Natural killer cell (primary cell): ENCODE measurements around the gene MRPL43. TPM values are rescaled to one million over a fixed set of nuclear protein-coding genes. Genes with fewer than 3 reads are reported as not detected.

Experiments used
- ATAC-seq, 3 donors: fragments of 150-1000 bp in 2 of 3; fragments of 200-7000 bp in 1 of 3; cut with Tn5 transposase; 1 replicate in 1 of 3; 2 replicates in 2 of 3; pipeline ENCODE4 v1.10.0; 2021; ENCODE audit warnings: mild to moderate bottlenecking in 2 of 3, moderate library complexity in 2 of 3
- DNase-seq, 2 donors: peaks; one replicate each; pipeline versions ENCODE4 v3.0.0 to v3.0.0-alpha.2; 2013 to 2021; ENCODE audit warnings: mixed read lengths in 1 of 2
- H3K27ac ChIP-seq: one replicate; pipeline ENCODE4 v1.5.1; 2013; ENCODE audit warnings: mild to moderate bottlenecking, low read length
- H3K27me3 ChIP-seq: one replicate; pipeline ENCODE4 v1.6.1; 2013; ENCODE audit warnings: low read length; ENCODE audit not compliant: control insufficient read depth, insufficient read depth
- H3K36me3 ChIP-seq: one replicate; pipeline ENCODE4 v1.6.1; 2013; ENCODE audit warnings: low read length; ENCODE audit not compliant: control insufficient read depth, insufficient read depth
- H3K4me1 ChIP-seq: one replicate; pipeline ENCODE4 v1.6.1; 2013; ENCODE audit warnings: low read length; ENCODE audit not compliant: control insufficient read depth, insufficient read depth
- H3K4me3 ChIP-seq: one replicate; pipeline ENCODE4 v1.5.1; 2013; ENCODE audit warnings: low read length
- H3K9me3 ChIP-seq: one replicate; pipeline ENCODE4 v1.6.1; 2013; ENCODE audit warnings: low read length; ENCODE audit not compliant: control insufficient read depth, insufficient read depth
- H3K27ac Mint-ChIP-seq, 2 donors: one replicate each; pipeline ENCODE4 v1.8.0; 2022; ENCODE audit warnings: mild to moderate bottlenecking in 2 of 2, mixed read lengths in 2 of 2, moderate library complexity in 1 of 2
- H3K27me3 Mint-ChIP-seq, 2 donors: one replicate each; pipeline ENCODE4 v1.8.0; 2022; ENCODE audit warnings: low read depth in 2 of 2, mixed read lengths in 2 of 2
- H3K36me3 Mint-ChIP-seq: one replicate; pipeline ENCODE4 v1.8.0; 2022; ENCODE audit warnings: mixed read lengths
- H3K4me1 Mint-ChIP-seq, 2 donors: one replicate each; pipeline ENCODE4 v1.8.0; 2022; ENCODE audit warnings: mixed read lengths in 2 of 2
- H3K4me3 Mint-ChIP-seq: one replicate; pipeline ENCODE4 v1.8.0; 2022; ENCODE audit warnings: mild to moderate bottlenecking, moderate library complexity, mixed read lengths
- H3K9me3 Mint-ChIP-seq, 2 donors: one replicate each; pipeline ENCODE4 v1.8.0; 2022; ENCODE audit warnings: mixed read lengths in 2 of 2
- CTCF ChIP-seq: fragments of 200-600 bp; IDR thresholded peaks from one replicate; pipeline ENCODE4 v1.8.0; 2022; ENCODE audit warnings: antibody characterized with exemption
- WGBS: methylation state at CpG from one replicate; pipeline ENCODE4 v1.1.7; 2013; ENCODE audit warnings: missing lambda C conversion rate; ENCODE audit not compliant: insufficient coverage; 5-methylcytosine and 5-hydroxymethylcytosine counted together
- intact Hi-C: fragments of 100-400 bp; cut with micrococcal nuclease; formaldehyde crosslinking; loops from one replicate; pipeline ENCODE4 v1.14.2; 2022
- total RNA-seq, 4 donors: library from RNA; stranded (reverse); fragments of 120-200 nt in 1 of 4; gene quantifications; one replicate each; pipeline versions ENCODE4 v1.2.3 to v1.2.4, GENCODE V29; 2013 to 2022

The MRPL43 gene
- total RNA-seq, 3 donors from 2014 or later (not counting 1 experiment from before 2014, with no cell fraction given), result 27.2 to 42.0 (median 33.1) TPM

GRCh38 chr10:100982916-100983830 lies 4.1 kb downstream of the MRPL43 start:
- Mint-ChIP-seq H3K36me3 (peaks cover 8% of the 10 kb centered on the region), H3K4me1 (peaks cover 10 to 26% of the 10 kb centered on the region in 2 donors), H3K9me3 (peaks cover 0 to 3% of the 10 kb centered on the region in 2 donors), H3K4me3 (no peak overlapping the region), H3K27ac (no peak overlapping the region), H3K27me3 (no peaks in the 10 kb centered on the region)
- H3K27ac ChIP-seq, result no peak overlapping the region
- 96% methylated on average over 24 of the region's 24 CpGs for WGBS
- peak in 1 of 2 donors; percentile 11 for DNase-seq
- peaks cover 18% of the 10 kb centered on the region for H3K4me1 ChIP-seq
- no peaks in the 10 kb centered on the region for H3K27me3 ChIP-seq
- no peak for ATAC-seq
- H3K4me3 ChIP-seq, result no peak overlapping the region
- intact Hi-C loops, result no loop called here
- no peaks in the 10 kb centered on the region for H3K9me3 ChIP-seq
- H3K36me3 ChIP-seq, result peaks cover 15% of the 10 kb centered on the region
- no peak for TF ChIP-seq CTCF

GRCh38 chr10:100981178-100981772 lies 6.0 kb downstream of the MRPL43 start:
- no peak overlapping the region for H3K4me3 ChIP-seq
- no peak overlapping the region for H3K4me3 Mint-ChIP-seq
- DNase-seq (no peak), ATAC-seq (no peak)
- intact Hi-C loops, result no loop called here
- no peaks in the 10 kb centered on the region for H3K27me3 ChIP-seq
- no peak overlapping the region for H3K27ac Mint-ChIP-seq
- 92% methylated on average over 4 of the region's 5 CpGs for WGBS
- H3K4me1 ChIP-seq, result peaks cover 2% of the 10 kb centered on the region
- H3K27ac ChIP-seq, result no peak overlapping the region
- peaks cover 8% of the 10 kb centered on the region for H3K36me3 Mint-ChIP-seq
- no peak for TF ChIP-seq CTCF
- no peaks in the 10 kb centered on the region for H3K9me3 ChIP-seq
- peaks cover 0 to 16% of the 10 kb centered on the region in 2 donors for H3K4me1 Mint-ChIP-seq
- no peaks in the 10 kb centered on the region for H3K27me3 Mint-ChIP-seq
- peaks cover 15% of the 10 kb centered on the region for H3K36me3 ChIP-seq
- no peaks in the 10 kb centered on the region for H3K9me3 Mint-ChIP-seq

- Mint-ChIP-seq H3K4me1 (peaks cover 0 to 12% of the 10 kb centered on the region in 2 donors), H3K4me3 (no peak overlapping the region), H3K36me3 (peaks cover 8% of the 10 kb centered on the region), H3K9me3 (no peaks in the 10 kb centered on the region), H3K27ac (no peak overlapping the region), H3K27me3 (no peaks in the 10 kb centered on the region)
- no peak for TF ChIP-seq CTCF
- no peaks in the 10 kb centered on the region for H3K4me1 ChIP-seq
- intact Hi-C loops, result no loop called here
- WGBS, result 100% methylated on average over 7 of the region's 7 CpGs
- peak in 1 of 2 donors; percentile 2 for DNase-seq
- no peak for ATAC-seq
- peaks cover 15% of the 10 kb centered on the region for H3K36me3 ChIP-seq
- no peak overlapping the region for H3K4me3 ChIP-seq
- H3K27me3 ChIP-seq, result no peaks in the 10 kb centered on the region
- H3K9me3 ChIP-seq, result no peaks in the 10 kb centered on the region
- H3K27ac ChIP-seq, result no peak overlapping the region
Measured at GRCh38 chr10:100980711-100981110, 6.6 kb downstream of the MRPL43 start.
